Endometrial microvascular endothelial cells (primary cell): ENCODE measurements around the gene TLE3. TPM values are rescaled to one million over a fixed set of nuclear protein-coding genes. Genes with fewer than 3 reads are reported as not detected.

ENCODE experiments used
- in situ Hi-C: cut with HindIII; loops from 2 replicates; pipeline ENCODE4 v1.10.0; 2017; ENCODE audit warnings: low sequenced_read_pairs, low pct_unique_long_range_greater_than_20kb; ENCODE audit errors: inconsistent ontology term
- total RNA-seq: library from RNA; depleted of rRNA; stranded (reverse); fragments of >200 nt; gene quantifications from one replicate; pipeline ENCODE4 v1.2.3, GENCODE V29; 2015; ENCODE audit errors: inconsistent ontology term

TLE3 gene
- total RNA-seq, 1 donor from 2014 or later = 28.5 TPM

DNA sequence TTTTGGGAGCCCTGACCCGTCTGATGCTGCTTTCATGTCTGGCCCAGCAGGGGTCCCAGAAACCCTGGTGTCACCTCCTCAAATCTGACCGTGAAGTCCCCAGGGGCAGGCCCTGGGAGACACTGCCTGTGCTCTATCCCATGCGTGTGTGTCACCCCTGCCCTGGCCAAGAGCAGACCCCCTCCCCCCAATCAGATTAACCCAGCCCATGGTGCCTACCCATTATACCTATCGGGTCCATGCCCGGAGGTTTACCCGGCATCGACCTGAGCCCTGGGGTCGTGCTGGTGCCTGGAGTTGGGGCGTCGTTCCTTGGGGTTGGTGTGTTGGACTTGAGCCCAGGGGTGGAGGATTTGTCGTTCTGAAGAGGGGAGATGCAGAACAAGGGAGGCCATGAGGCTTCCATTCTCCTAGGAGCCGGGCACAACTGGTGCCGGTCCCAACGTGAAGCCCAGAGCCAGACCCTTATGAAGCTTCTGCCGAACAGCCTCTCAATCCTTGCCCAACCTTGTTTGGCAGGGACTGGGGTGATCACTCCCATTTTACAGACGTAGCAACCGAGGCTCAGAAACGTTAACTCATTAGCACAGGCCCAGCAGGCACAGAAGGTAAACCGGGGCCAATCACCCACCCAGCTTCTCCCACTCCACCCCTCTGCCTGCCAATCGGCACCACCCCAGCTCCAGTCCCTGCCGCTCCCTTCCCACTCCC, 39.6 kb downstream of the TLE3 start:
- in situ Hi-C loops = no loop called here

DNA sequence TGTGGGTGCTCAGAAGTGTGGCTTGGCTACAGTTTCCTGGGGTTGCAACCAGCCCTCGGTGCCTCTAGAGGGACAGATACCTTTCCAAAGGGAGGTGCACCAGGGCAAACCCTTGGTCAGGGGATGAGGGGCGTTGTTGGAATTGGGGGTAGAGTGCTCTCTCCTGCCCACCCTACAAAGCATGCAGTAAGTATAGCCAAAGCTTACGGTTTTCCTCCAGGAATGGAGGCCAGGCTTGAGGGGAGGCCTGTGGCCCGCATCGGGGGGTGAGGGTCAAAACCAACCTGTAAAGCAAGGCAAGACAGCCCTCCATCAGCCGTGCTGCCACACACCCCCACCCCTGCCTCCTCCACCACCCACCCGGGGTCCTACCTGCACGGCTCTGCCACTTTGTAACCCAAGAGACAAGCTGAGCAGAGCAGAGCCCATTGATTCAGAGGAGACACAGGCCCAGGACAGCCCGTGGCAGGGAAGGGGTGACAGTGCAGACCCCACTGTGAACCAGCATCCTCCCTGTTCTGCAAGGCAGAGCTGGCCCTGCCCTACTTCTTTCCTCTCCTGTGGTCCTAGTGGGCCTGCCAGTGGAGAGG, 41.5 kb downstream of the TLE3 start:
- in situ Hi-C loops = no loop called here

- in situ Hi-C loops = no loop called here
These were observed 42.1 kb downstream of the TLE3 start for GRCh38 chr15:70055601-70056051.

DNA sequence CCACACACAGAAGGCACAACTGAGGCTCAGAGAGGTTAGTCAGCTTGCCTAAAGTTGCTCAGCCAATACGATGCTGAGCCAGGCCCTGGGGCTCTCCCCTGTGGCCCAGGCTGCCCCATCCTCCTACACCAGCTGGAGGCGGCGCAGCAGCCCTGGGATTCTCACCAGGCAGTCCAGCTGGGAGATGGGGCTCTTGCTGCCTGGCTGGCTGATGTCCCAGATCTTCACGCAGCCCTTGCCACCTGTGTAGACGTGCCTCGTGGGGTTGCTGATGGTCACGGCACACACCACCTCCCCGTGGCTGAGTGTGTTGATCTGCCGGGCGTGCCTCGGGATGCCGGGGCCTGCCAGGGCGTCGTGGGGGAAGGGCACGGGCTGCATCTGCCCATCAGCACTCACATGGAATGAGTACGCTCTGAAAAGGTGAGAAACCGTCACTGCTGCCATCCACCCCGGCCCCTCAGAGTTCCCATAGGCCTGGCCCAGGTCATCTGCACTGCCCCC, 42.8 kb downstream of the TLE3 start:
- in situ Hi-C loops = no loop called here

DNA sequence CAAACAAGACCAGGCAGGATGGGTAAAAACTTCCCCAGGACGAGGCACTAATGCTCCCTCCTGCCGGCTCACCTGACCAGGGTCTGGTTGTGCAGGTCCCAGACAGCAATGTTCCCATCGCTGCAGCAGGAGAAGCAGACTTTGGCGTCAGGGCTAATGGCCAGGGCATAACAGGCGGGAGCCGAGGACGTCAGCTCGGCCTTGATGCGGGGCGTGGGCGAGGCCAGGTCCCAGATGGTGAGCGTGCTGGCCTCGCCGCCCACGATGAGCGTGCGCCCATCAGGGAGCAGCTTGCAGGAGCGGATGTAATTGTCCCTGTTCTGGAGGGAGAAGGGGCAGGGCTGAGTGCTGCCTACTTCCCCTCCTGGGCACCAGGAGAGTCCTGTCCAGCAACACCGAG, 43.4 kb downstream of the TLE3 start:
- in situ Hi-C loops = no loop called here

GRCh38 chr15:70053716-70054229, 43.9 kb downstream of the TLE3 start:
- in situ Hi-C loops = no loop called here

DNA sequence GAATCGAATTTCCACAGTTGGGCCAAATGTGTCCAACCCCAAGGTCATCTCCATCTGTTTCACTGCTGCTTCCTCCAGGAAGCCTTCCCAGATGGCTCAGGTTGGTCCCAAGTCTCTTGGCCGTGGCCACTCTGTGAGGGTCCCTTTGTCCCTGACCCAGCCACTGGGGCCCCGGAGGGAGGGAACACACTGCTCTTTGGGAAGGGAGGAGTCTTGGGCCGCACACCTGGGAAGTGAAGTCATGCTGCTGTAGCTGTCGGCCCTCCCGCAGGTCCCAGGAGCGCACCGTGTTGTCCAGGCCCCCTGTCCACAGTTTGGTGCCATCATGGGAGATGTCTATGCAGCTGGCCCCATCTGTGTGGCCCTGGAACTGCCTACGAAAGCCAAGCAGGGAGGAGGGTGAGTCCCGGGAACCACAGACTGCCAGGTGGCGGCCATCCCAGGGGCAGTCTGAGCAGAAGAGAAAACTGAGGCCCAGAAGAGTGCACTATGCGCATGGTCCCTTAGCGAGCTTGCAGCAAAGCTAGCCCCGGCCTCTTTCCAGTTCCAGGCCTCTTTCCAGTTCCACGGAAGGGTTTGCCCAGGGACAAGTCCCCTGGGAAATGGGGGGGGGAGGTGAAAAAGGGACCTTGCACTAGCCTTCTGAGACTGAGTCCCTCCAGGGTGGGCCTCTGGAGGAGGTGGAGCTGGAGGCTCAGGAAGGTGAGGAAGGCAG, 44.6 kb downstream of the TLE3 start:
- in situ Hi-C loops = no loop called here

- in situ Hi-C loops = no loop called here
These were observed 45.6 kb downstream of the TLE3 start for GRCh38 chr15:70051948-70052633.

DNA sequence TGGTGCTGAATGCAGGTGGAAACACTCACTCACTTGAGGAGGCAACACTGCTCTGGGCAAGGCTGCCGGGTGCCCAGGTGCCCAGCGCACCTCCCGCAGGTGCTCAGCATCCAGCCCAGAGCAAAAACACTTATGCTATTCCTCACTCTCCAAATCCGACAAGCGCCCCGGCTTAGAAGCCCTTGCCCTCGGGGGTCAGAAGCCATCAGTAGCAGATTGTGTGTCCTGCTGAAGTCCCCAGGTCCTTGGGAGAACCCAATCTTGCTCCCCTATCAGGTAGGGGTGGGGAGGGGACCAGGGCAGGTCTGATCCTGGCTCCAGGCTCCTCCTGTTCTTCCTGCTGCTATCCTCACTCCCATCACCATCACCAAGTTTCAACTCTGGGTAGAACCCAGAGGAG, 46.7 kb downstream of the TLE3 start:
- in situ Hi-C loops = no loop called here

DNA sequence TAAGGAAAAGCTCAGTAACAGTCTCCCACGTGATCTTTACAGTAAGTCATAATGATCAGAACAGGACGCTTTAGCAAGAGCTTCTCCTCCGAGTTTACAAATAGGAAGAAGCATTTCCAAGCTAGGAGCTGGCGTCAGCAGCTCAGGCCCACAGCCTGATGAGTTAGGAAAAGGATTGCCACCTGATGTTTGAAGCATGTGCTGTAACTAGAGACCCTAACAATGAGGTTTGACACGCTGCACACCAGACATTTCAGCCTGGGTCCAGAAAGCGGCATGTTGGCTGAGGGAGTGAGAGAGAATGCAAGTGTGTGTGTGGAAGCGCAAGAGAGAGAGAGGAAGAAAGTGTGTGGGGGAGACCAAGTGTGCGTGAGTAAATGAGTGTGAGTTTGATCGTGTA, 47.3 kb downstream of the TLE3 start:
- in situ Hi-C loops = no loop called here

DNA sequence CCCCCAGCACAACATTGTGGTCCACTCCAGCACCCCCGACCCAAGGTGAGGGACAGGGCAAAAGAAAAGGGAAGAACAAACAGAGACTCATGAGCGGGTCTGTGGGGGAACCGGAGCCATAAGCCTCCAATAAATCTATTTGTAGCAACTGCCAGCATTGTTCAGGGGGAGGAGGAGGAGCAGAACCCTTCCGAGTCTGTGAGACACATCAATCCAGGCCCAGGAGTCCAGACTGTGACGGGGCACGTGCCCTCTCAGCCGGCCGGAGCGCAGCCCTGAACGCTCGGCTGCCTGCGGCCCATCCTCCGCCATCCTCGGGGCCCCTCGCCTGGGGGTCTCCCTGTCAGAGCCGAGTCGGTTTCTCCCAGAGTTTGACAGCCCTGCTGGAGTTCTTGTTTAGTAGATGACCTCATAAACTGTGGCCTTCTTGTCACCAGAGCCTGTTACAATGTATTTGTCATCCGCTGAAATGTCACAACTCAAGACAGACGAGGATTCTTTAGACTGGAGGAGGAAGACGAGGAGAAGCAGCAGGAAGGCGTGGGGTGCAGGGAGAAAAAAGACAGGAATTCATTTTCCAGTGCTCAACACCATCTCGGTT, 47.9 kb downstream of the TLE3 start:
- in situ Hi-C loops = no loop called here

- in situ Hi-C loops = no loop called here
These were observed 48.9 kb downstream of the TLE3 start for GRCh38 chr15:70048578-70049514.

DNA sequence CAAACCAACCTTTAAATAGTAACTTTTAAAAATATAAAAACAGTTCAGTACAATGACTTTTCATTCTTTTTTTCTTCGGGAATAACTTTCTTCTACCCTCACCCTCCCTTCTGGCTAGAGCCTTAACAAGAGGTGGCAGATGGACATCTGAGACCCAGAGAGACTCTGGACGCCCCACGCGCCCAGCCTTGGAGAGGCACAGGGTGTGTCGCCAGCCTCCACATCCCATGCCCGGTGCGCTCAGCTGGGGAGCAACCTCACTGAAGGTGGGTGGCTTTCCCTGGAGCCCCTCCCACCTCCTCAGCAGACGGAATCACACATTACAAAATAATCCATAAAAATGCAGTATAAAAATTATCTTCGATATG, 49.5 kb downstream of the TLE3 start:
- in situ Hi-C loops = no loop called here

DNA sequence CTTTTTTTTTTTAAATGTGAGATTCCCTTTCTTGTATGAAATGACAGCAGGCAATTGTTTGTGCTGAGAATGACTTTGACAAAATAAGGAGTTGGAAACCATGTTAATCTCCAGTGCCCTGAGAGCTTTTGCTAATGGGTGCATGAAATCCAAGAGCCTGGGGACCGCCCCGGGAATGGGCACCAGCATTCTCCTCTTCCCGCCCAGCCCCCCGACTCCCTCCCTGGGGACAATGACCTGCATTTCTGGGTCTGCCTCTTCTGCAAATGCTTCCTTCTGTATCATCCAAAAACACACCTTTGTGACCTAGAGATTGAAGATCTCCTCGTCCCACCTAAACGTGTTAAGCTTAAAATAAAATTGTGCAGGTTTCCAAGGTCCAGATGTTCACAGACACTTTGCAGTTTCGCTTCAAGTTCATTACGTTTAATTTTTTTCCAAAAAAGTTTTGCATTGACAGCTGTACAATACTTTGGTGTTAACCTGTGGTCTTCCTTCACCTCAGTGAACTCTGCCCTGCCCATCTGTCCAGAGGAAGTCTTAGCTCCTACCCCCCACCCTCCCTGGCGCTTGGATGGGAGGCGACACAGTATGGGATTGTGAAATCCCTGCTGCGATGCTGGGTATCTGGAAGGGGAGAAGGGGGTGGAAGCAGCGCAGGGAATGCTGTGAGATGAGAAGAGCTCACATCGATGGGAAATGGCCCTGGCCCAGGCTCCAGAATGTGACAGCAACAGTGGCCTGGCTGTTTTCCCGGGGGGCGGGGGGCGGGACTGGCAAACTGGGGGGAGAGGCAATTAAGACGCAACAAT, 50.1 kb downstream of the TLE3 start:
- in situ Hi-C loops = no loop called here

DNA sequence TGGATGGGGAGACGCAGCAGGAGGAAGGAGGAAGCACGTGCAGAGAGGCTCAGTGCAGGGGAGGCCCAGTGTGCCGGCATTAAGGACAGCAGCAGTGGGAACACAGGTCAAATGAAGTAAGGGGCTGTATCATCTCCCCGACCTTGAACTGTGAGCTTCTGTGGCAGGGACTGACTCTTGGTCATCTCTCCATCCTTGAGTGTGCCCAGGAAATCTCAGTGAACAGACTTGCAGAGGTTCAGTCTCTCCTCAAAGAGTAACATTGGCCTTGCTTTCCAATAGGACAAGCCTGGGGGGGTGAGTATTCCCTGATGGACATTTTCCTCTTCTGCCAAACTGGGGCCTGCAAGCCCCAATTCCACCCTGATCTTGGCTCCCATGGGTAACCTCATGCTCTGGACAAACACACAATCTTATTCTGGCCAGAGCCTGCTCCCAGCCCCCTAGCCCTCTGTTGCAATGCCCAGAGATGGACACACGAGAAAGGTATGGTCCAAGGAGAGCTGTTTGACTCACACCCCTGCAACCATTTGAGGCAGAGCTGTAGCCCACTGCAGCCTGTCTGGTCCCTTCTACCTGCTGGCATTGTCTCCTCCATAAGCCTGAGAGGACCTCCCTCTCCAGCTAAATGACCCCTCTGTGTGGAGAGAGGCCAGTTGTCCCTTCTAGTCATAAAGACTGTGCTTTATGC, 50.9 kb downstream of the TLE3 start:
- in situ Hi-C loops = no loop called here

- in situ Hi-C loops = no loop called here
These were observed 52.7 kb downstream of the TLE3 start for GRCh38 chr15:70045045-70045444.

- in situ Hi-C loops = no loop called here
These were observed 53.5 kb downstream of the TLE3 start for GRCh38 chr15:70044168-70044567.
